CMK (cell line): ENCODE results near the gene INTS1.

ENCODE experiments used
- DNase-seq: peaks from one replicate; pipeline ENCODE4 v3.0.0-alpha.2; 2010; ENCODE audit warnings: low read depth

The INTS1 gene

DNA sequence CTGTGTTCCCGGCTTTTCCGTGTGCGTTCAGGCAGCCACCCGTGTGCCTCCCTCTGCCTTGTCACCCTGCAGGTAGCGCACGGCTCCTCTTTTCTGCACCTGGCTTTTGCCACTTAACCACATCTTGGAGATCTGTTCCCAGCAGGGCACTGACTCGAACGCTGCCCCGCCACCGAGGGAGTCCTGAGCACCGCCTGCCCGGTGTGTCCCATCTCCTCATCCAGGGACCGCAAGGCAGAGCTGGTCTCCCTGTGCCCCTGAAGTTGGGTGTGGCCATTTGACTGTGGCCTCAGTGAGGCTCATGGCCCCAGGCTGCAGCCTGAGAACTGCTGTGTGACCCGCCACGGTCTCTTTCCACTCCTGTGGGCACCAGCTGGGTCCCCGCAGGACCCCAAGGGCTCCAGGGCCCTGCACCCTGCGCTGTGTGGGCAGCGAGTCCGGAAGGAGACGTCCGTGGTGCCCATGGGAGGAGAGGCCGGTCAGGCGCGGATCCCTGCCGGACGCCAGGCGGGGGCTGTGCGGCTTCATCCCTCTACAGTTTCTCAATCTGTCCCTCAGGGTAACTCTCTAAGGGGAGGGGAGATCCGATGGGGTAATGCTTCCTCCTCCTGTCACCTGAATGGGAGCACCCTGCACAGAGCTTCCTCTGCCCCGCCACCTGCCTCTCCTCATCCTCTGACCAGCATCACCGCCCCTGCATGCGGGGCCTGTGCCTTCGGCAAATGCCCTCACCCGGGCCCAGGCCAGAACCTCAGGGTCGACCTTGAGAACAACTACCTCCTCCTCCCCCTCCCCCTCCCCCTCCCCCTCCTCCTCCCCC, 1.8 kb upstream of the INTS1 start:
- DNase-seq = no peak

DNA sequence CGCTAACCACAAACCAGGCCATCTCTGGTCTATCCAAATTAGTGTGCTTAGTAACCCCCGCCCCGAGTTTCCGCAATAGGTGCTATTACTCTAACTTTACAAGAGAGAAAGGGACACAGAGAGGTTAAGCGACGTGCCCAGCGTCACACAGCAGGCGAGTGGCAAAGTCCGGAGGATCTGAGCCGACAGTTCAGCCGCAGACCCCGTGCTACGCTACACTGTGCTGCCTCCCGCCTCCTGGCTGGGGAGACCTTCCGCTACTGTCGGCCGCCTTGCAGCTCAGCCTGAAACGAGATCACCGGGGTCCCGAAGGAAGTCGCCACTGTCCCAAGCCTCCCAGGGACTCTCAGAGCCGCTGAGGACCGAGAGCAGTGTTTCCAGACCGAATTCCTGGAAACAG, 799 bp downstream of the INTS1 start:
- DNase-seq = no peak

DNA sequence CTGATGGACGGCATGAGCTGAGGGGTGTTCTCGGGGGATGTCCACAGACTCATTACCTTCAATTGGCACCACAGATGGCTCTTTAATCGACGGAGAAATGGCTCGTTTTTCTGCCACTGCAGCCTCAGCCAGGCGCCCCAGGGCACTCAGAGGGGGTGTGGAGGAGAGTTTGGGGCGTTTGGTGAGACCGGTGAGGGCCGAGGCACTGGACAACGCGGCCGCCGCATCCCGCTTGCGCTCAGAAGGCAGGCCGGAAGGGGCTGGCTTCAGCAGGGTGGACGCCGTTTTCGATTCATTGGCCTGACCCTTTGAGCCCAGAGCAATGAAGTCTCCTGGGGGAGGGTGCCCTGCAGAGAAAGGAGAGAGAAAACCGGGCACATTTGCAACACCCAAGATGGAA, 1.3 kb downstream of the INTS1 start:
- no peak for DNase-seq

DNA sequence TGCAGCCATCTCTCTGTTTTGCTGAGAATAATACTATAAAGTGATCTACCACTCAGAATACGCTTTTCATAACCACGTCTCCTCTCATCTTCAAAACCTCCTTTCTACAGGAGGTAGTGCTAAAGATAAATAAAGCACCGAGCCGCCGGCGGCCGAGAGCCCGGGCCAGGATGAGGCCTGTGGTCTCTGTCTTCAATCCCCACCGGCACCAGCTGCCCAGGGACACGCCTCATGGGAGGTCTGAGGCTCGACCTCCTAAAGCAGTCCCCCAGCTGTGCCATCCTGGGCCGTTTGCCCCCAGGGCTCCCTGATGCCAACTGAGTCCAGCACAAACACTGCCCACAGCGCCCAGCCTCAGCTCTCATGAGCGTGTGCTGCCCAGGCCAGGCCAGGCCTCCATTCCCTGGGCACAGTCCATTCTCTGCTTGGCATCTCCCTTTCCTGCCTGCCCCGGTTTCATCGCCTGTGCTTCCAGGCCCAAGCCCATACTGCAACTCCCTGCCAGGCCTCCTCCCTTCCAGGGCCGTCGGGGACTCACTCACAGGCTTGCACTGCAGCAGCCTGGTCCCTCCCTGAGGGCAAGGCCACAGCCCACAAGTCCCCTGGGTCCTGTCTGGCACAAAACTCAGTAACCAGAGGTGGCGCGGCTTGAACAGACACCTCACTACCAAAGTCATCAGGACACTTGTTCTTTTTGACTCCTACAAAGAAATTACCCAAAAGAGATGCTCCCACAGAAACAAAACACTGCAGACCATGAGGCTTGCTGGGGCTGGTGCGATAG, 2.5 kb downstream of the INTS1 start:
- no peak for DNase-seq

DNA sequence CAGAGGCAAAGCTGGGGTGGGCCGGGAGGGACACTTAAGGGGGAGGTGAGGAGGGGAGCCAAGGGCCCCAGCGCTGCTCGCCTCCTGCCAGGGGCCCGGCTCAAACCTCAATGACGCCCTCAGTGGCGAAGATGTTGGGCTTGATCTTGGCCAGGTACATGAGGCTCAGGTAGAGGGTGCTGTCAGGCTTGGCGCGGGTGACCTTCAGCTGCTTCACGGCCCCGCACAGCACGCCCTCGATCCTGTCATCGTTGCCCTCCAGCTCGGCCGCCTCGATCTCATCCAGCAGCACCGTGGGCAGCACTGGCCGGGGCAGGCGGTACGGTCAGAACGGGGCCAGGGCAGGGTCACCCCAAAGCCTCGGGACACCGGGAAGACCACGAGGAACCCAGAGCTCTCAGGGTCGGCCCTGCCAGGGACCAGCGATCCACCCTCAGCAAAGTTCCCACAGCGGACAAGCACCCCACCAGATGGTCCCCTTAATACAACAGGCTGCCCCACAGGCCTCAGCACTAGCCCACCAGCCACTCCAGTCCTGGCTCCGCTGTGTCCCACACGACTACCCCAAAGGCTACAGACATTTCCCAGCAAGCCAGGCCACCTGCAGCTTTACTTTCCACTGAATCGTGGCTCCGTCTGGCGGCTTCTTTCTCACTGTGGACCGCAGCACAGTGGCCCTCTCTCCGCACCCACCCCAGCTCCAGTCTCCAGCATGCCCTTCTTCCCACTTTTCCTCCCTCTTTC, 4.0 kb downstream of the INTS1 start:
- no peak for DNase-seq

DNA sequence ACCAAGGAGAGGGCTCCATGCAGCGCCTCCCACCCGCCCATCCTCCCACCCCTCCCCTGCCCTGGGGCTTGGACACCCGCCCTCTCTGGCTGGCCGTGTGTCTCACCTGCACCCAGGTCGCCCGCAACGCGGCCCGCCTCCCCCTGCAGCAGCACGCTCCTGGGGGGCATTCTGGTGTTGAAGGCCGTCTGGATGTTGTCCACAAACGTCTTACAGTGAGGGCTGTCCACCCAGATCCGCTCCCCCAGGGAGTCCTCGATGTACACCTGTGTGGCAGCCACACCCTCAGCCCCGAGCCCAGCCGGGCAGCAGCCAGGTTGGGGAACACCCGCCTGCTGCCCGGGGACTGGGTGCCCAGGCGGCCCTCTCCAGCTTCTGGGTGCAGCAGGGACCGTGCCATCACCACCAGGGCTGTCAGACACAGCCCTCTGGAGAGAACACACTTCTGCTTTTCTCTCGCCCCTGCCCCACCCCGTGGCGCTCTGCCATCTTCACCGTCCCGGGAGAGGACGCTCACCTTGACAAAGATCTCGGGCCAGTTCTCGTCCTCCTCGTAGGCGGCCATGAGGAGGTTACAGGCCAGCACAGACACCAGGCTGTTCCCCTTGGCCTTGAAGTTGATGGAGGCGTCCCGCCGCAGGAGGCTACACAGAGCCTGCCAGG, 4.7 kb downstream of the INTS1 start:
- no peak for DNase-seq

DNA sequence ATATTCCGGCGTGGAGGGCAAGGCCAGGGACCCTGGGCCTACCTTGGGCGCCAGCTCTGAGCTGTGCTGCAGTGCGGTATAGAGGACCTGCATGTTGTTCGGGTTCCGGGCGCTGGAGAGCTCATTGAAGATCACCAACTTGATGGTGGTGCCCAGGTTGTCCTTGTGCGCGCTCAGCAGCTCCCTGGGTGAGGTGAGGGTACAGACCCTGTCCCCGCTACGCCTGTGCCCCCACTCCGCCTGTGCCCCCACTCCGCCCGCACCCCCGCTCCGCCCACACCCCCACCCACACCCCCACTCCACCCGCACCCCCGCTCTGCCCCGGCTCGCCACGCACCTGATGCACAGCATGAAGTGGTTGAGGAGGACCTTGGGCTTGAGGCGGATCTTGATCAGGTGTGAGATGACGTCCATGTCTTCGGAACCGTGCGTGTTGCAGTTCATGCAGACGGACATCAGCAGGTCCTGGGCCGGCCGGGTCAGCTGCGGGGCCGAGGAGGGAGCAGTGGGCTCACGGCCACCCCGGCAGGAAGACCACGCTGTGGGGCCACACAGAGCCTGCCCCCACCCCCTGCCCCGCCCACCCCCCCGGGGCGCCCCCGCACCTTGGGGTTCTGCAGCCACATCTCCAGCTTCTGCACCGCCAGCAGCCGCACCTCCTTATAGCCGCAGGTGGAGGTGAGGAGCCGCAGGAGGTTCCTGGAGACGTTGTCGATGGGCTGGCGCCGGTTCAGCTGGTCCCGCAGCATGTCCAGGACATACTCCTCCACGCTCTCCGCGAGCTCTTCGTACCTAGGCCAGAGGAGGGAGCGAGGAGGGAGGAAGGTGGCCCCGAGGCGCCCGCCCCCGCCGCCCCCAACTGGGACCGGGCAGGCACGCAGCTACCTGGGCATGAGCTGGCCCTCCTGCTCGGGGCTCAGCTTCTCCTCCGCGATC, 5.6 kb downstream of the INTS1 start:
- no peak for DNase-seq

DNA sequence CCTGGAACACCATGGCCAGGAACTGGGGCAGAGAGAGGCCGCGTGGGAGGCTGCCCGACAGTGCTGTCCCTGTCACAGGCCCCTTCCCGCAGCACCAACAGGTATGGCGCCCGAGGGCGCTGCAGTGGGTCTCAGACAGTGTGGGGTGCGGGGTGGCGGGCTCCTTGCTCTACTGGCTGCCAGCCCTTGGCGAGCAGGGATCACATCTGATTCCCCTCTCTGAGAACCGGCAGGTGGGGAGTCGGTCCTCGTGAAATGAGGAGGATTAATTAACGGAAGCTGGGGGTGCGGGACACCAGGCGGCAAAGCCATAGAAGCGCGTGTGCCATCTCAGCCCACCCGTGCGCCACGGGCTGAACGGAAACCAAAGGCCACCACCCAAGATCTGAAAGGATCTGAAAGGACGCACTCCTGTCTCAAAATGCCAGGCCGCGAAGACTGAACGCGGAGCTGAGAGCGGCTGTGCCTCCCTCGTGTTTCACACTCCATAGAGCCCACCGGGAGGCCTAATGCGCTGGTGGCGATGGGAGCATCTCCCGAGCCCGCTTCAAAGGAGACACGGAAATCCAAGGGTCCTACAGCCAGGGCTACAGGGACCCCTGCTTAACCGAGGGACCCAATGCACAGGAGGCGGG, 6.8 kb downstream of the INTS1 start:
- no peak for DNase-seq

DNA sequence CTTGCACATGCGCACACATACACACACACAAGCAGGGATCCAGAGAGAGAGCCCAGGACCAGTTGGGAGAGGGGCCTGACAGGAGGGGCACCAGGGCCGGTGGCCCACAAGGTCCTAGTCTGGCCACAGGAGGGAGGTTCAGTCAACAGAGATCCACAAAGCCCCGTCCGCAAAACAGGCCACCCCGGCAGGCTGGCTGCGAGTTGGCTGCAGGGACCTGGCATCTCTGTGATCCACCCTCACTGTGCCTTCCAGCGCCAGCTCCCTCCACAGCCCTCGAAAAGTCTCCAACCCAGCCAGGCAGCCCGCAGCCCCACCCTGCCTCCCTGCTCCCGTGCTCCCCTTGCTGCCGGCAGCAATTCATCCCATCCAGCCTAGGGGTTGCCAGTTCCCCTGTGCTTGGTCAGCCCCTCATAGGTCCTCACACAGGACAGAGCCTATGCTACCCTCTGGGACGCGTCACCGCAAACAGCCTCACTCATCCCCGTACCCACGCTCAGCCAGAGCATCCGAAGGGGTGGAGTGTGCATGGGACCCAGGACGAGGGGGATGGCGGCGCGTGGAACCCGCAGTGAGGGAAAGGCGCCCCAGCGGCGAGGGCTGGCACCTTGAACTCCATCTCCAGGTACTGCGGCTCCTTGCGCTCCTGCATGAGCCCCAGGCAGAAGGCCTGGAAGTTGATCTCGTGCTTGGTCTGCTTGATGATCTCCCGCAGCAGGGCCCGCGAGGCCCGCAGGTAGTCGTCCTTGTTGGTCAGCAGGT, 7.5 kb downstream of the INTS1 start:
- DNase-seq = no peak

DNA sequence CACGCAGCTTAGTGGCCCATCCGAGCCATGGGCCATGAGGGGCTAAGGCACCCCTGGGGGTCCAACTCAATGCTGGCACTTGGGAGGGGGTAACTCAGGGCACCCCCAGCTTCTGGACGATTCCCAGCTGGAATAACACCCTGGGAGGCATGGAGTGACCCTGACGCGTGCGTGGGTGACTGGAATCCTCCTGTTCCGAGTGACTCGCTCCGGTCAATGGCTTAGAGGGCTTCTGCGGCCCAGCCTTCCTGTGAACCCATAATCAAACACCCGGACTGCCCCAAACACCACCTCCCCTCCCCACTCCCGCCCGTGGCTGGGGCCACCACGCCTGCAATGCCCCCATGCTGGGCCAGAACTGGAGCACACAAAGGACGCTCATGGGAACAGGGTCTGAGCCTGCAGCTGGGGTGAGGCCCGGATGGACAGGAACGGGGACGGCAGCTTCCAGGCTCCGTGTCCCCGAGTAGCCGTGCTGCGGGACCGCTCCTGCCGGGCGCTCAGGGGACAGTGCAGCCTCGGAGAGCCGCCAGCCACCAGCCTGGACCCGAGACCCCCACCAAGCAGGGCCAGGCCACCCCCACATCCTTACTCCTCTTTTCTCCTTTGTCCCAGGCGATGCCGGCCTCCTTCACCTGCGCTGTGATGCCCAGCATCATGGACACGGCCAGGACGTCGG, 8.5 kb downstream of the INTS1 start:
- no peak for DNase-seq

DNA sequence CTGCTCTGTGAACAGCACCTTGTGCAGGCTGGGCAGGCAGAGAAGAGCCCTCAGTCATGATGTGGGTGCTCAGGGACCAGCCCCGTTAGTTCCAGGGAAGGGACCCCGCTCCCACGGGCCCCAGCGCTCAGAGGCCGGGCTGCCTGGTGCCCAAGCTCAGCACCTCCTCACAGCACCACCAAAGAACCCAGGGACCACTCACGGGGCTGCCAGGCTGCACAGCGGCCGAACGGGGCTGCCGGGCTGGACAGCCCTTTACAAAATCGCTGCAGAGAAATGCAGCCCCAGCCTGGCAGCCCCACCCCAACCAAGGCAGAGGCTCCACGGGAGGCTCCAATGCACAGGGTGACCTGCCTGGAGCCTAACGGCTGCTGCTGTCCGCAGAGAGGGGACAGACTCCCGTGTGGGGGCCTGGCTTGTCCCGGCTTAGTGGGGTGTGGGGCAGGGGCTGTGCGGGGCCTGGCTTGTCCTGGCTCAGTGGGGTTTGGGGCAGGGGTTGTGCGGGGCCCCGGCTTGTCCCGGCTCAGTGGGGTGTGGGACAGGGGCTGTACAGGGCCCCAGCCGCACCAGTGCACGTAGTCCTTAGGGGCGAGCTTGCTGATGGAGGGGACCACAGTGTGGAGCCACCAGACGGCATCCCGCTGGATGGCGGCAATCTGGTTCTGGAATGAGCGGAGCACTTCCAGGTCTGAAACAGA, 9.2 kb downstream of the INTS1 start:
- DNase-seq = no peak

DNA sequence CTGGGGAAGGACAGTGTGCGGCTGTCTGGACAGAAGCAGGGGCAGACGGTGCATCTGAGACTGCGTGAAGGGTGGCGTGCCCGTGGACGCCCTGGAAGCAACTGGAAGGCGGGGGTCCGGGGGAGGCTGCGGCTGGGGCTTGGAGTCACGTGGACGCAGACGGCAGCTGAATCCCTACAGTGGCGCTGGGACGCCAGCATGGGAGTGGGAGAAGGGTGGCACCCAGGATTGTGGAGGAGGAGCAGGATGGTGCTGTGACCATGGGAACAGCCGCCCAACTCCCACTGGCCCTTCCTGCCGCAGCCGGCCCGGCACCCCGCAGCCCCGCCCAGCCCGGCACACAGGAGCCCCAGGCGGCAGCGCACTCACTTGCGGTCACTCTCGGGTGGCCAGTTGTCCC, 9.7 kb downstream of the INTS1 start:
- no peak for DNase-seq

DNA sequence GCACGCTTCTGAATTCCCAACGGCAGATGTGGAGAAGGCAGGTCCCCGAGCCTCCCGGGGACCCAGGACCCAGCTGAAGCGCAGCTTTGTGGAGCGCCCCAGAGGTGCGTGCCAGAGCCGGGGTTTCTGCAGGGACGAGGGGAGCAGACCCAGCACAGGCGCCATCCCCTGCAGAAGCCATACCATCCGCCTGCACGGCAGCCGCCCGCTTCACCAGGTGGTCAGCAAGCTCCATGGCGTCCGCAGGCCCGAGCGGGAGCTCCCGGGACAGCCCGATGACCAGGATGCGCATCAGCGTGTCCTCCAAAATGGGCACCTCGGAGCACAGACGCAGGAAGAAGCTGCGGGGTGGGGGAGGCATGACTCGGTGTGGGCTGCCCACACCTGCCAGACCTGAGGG, 10.6 kb downstream of the INTS1 start:
- DNase-seq = no peak

DNA sequence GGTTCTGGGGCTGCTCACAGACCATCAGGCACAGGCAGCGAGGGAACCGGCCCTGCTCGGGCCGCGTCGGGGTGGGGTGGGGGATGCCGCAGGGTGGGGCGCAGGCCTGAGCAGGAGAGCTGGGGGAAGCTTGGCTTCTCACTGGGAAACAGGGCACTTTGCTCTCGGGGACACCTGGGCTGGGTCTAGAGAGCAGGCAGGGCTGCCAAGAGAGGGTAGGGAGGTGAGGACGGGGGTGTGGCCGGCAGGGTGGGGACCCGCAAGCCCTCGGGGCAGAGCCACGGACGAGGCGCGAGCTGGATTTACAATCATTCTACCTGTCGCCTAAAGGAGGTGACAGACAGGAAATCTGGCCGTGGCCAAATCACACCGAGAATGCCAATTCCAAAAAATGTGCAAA, 11.1 kb downstream of the INTS1 start:
- DNase-seq = no peak

DNA sequence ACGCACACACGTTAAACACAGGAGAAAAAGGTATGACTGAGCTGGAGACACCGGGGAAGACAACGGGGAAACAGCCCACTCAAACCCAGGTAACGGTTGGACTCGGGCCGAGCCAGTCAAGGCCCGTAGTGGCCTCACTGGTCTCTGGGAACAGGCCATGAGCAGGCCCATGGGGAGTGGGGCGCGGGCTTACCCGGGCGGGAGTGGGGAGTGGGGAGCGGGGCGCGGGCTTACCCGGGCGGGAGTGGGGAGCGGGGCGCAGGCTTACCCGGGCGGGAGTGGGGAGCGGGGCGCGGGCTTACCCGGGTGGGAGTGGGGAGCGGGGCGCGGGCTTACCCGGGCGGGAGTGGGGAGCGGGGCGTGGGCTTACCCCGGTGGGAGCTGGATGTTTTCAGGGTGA, 11.5 kb downstream of the INTS1 start:
- DNase-seq = no peak

DNA sequence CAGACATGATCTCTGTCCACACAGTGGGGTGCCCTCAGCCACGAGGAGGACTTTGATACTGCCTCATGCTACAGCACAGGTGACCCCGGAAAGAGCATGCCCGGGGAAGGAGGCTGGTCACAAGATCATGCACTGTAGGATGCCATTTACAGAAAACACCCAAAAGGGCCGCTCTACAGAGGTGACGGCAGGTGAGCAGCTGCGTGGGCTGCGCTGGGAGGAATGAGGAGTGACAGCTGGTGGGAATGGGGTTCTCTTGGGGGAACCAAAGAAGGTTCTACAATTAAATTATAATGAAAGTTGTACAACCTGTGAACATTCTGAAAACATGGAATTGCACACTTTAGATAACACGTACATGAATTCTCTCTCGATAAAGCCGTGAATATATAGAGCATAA, 12.0 kb downstream of the INTS1 start:
- DNase-seq = no peak

DNA sequence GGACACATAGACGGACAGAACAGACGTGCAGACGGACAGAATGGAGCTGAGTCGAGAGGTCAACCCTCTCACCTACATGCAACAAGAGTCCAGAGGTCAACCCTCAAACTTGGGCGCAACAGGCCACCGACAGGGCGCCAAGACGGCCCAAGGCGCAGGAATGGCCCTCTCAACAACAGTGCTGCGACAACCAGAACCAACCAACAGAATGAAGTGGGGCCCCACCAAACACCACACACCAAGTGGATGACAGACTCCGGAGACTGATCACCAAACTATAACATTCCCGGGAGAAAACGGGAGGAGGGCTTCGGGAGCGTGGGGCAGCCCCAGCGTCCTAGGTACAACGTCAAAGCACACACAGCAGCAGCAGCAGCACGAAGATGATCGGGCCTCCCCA, 13.4 kb downstream of the INTS1 start:
- DNase-seq = no peak

DNA sequence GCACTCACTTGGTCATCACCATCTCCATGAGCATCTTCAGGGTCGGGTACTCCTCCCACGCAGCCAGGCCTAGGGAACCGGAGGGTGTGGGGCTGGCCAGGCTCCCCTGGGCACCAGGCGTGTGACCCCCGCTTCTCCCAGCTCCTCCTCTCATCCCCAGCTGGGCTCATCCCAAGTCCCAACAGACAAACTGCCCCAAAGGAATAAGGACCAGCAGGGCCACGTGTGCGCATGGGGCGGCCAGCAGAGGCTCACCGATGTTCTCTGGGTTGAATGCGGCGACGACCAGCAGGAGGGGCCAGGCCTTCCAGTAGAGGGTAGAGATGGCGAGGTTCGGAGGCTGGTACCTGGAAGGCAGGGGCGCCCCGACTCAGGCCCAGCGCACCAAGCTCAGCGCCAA, 14.9 kb downstream of the INTS1 start:
- no peak for DNase-seq

DNA sequence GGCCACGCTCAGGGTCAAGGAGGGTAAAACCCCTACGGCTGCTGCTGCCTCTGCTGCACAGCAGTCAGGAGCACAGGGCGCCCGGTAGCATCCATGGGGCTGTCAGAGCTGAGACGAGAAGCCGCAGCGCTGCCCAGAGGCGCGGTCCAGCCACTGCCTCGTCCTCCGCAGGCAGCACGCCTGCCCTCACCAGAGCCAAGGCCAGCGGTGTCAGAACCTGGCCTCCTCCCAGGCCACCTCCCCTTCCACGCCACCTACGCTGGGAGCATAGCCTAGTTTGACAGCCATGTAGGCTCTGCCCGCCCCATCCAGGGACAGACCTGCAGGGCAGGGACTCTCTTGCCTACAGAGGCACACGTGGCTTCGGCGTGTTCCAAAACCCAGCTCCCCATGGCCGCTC, 16.2 kb downstream of the INTS1 start:
- DNase-seq = no peak
